Esophagus muscularis mucosa (tissue), 4 donors: ENCODE measurements around the gene ZNF319. TPM values are rescaled to one million over a fixed set of nuclear protein-coding genes. Genes with fewer than 3 reads are reported as not detected.

Experiments used
- DNase-seq: peaks from one replicate; pipeline ENCODE4 v3.0.0-alpha.2; 2017; ENCODE audit errors: extremely low spot score
- H3K27ac ChIP-seq, 4 donors: fragments of 200-600 bp; sonication (generic); replicated peaks in 1 of 4; 1 replicate in 3 of 4; 2 replicates in 1 of 4; pipeline ENCODE4 v1.5.1; 2016 to 2019; ENCODE audit warnings: mild to moderate bottlenecking in 1 of 4
- H3K27me3 ChIP-seq, 4 donors: fragments of 200-600 bp; sonication (generic); one replicate each; pipeline versions ENCODE4 v1.5.1 to v1.6.0; 2016 to 2019
- H3K36me3 ChIP-seq, 4 donors: fragments of 200-600 bp; sonication (generic); one replicate each; pipeline ENCODE4 v1.5.1; 2016 to 2019
- H3K4me1 ChIP-seq, 4 donors: fragments of 200-600 bp; sonication (generic); one replicate each; pipeline ENCODE4 v1.5.1; 2016 to 2019
- H3K4me3 ChIP-seq, 4 donors: fragments of 200-600 bp; sonication (generic); 1 replicate in 2 of 4; 2 replicates in 2 of 4; pipeline ENCODE4 v1.5.1; 2016 to 2019; ENCODE audit warnings: mild to moderate bottlenecking in 4 of 4, moderate library complexity in 1 of 4
- H3K9me3 ChIP-seq, 4 donors: fragments of 200-600 bp; sonication (generic); 1 replicate in 3 of 4; 2 replicates in 1 of 4; pipeline ENCODE4 v1.5.1; 2016 to 2019
- EP300 ChIP-seq: sonication (generic); formaldehyde crosslinking; IDR thresholded peaks from one replicate; pipeline ENCODE4 v1.6.1; 2017; ENCODE audit warnings: antibody characterized with exemption
- POLR2A ChIP-seq: fragments of 450-650 bp; IDR thresholded peaks from one replicate; pipeline ENCODE4 v1.6.1; 2017; ENCODE audit warnings: antibody characterized with exemption, moderate library complexity, mild to moderate bottlenecking, low read depth
- POLR2AphosphoS5 ChIP-seq, 2 donors: sonication (generic); formaldehyde crosslinking; IDR thresholded peaks; one replicate each; pipeline ENCODE4 v1.6.1; 2017; ENCODE audit warnings: antibody characterized with exemption in 2 of 2
- WGBS: methylation state at CpG from one replicate; pipeline ENCODE4 v1.1.5; 2018; 5-methylcytosine and 5-hydroxymethylcytosine counted together
- intact Hi-C: fragments of 100-400 bp; cut with DNase I; formaldehyde crosslinking; loops from one replicate; pipeline ENCODE4 v1.15.1; 2023
- total RNA-seq, 4 donors: library from RNA; depleted of rRNA; stranded (reverse); fragments of >200 nt; gene quantifications; one replicate each; pipeline versions ENCODE4 v1.1.0 to v1.2.1, GENCODE V29; 2016
- TF ChIP-seq, protein P1 (sequence below), 3 experiments: fragments of 200-600 bp in 2 of 3; fragments of 450-650 bp in 1 of 3; sonication (generic) in 2 of 3; IDR thresholded peaks; one replicate each; pipeline ENCODE4 v1.5.1; 2017 to 2019; ENCODE audit warnings: antibody characterized with exemption in 3 of 3, mild to moderate bottlenecking in 2 of 3, moderate library complexity in 1 of 3

ZNF319 gene
- total RNA-seq, 4 donors from 2014 or later = 7.1 to 20.9 (median 12.8) TPM

DNA sequence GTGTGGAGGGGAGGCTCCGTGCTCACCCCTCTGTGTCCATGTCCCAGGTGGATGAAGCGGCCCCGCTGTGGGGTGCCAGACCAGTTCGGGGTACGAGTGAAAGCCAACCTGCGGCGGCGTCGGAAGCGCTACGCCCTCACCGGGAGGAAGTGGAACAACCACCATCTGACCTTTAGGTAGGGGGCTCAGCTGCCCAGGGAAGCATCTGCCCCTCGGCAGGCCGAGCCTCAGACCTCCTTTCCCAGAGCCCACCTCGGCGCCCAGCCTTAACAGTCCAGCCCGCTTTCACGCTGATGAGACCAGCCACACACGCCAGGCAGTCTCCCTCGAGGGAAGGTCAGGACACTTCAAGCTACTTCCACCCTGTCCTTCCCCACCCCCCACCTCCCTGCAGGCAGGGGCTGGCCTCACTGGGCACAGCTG, 37.8 kb upstream of the ZNF319 start:
- no peak for DNase-seq
- Histone ChIP-seq H3K36me3 (peaks cover 0 to 62% (median 56%) of the 10 kb centered on the region in 4 donors), H3K27ac (no peak overlapping the region), H3K27me3 (no peaks in the 10 kb centered on the region), H3K4me1 (peaks cover 12 to 32% (median 19%) of the 10 kb centered on the region in 4 donors), H3K4me3 (no peak overlapping the region), H3K9me3 (no peaks in the 10 kb centered on the region)
- TF ChIP-seq EP300 (no peak), POLR2AphosphoS5 (IDR thresholded peaks at IDR 0.05) (no peak), POLR2A (no peak)
- TF ChIP-seq, protein P1, sequence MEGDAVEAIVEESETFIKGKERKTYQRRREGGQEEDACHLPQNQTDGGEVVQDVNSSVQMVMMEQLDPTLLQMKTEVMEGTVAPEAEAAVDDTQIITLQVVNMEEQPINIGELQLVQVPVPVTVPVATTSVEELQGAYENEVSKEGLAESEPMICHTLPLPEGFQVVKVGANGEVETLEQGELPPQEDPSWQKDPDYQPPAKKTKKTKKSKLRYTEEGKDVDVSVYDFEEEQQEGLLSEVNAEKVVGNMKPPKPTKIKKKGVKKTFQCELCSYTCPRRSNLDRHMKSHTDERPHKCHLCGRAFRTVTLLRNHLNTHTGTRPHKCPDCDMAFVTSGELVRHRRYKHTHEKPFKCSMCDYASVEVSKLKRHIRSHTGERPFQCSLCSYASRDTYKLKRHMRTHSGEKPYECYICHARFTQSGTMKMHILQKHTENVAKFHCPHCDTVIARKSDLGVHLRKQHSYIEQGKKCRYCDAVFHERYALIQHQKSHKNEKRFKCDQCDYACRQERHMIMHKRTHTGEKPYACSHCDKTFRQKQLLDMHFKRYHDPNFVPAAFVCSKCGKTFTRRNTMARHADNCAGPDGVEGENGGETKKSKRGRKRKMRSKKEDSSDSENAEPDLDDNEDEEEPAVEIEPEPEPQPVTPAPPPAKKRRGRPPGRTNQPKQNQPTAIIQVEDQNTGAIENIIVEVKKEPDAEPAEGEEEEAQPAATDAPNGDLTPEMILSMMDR (IDR thresholded peaks at IDR 0.05) = no peak
- 84% methylated on average over 20 of the region's 20 CpGs for WGBS
- intact Hi-C loops = no loop called here

DNA sequence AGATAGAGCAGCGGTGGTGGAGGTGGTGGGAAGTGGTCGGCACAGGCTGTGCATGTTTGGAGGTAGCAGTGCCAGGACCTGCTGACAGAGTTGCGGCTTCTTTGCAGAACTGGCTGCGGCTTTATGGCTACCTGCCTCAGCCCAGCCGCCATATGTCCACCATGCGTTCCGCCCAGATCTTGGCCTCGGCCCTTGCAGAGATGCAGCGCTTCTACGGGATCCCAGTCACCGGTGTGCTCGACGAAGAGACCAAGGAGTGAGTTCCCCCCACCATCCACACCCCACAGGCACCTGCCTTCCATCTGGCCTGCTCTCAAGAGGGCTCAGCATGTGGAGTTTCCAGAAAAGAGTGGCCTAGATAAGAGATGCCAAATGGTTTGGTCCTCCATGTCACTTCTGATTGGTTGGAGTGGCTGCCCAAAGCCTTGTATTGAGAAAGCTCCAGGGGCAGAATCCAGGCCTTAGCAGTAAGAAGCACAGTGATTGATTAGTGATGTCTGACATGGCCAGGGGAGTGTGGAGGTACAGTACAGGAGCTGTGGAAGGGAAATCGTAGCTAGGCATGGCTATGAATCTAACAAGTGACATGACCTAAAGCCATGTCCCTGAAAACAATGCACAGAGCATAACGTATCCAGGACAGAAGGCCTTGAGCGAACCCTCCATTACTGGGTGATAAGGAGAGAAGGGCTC, 37.0 kb upstream of the ZNF319 start:
- Histone ChIP-seq H3K27me3 (no peaks in the 10 kb centered on the region), H3K27ac (no peak overlapping the region), H3K9me3 (no peaks in the 10 kb centered on the region), H3K36me3 (peaks cover 0 to 55% (median 49%) of the 10 kb centered on the region in 4 donors), H3K4me1 (peaks cover 19 to 40% (median 26%) of the 10 kb centered on the region in 4 donors), H3K4me3 (no peak overlapping the region)
- 92% methylated on average over 16 of the region's 16 CpGs for WGBS
- no peak for DNase-seq
- intact Hi-C loops = no loop called here
- no peak for TF ChIP-seq POLR2AphosphoS5 (IDR thresholded peaks at IDR 0.05)
- TF ChIP-seq, protein P1 (IDR thresholded peaks at IDR 0.05) = no peak
- no peak for TF ChIP-seq EP300
- TF ChIP-seq POLR2A = no peak

DNA sequence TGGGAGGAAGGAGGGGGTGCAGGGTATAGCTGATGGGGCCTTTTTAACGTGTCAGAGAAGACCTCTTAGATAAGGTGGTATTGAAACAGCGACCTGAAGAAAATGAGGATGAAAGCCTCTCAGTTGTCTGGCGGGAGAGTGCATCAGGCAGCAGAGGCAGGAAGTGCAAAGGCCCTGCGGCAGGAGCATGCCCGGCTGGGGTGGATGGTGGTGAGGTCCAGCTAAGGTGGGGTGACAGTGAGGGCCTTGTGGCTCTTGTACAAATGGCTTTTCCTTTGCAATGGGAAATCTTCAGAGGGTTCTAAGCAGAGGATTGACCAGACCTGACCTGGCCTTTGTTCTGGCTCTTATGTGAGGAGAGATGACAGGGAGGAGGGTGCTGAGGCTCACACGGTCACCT, 36.5 kb upstream of the ZNF319 start:
- no peak for DNase-seq
- TF ChIP-seq, protein P1 (IDR thresholded peaks at IDR 0.05) = no peak
- TF ChIP-seq POLR2A (no peak), EP300 (no peak), POLR2AphosphoS5 (IDR thresholded peaks at IDR 0.05) (no peak)
- peaks cover 0 to 49% (median 43%) of the 10 kb centered on the region in 4 donors for H3K36me3 ChIP-seq
- no peak overlapping the region for H3K4me3 ChIP-seq
- H3K4me1 ChIP-seq = peaks cover 22 to 45% (median 32%) of the 10 kb centered on the region in 4 donors
- H3K27ac ChIP-seq = no peak overlapping the region
- intact Hi-C loops = no loop called here
- no peaks in the 10 kb centered on the region for H3K9me3 ChIP-seq
- 92% methylated on average over 6 of the region's 6 CpGs for WGBS
- H3K27me3 ChIP-seq = no peaks in the 10 kb centered on the region

DNA sequence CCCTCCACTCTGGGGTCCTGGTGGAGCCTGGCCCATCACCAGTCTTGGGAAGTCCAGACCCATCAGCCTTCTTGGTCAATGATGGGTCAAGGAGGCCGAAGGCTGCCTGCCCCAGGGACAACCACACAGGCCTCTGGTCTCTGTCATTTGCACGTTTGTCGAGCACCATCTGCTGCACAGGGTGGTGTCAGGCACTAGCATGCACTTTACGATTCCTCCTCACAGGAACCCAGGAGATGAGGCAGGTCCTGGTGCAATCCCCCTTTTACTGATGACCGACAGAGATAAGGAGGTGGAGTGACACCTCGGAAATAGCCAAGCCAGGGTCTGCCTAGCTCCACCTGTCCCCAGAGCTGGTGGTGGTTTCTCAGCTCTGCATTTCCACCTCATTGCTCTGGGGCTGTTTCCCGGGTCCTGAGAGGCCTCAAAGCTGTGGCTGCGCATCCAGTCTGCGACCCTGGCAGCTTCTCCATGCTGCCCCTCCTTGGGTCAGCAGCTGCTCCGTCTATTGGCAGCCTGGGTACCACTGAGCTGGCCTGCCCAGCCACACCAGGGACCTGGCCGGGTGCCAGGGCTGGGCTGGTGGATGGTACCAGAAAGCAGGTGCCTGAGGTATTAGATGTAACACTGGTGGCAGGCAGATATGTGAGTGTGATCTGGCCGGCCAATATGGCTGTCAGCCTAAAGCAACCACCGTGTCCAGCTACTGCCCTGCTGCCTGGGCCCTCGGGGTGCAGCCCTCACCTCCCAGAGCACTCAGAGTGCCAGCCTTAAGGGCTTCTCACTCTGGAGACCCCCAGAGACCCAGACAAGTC, 35.1 kb upstream of the ZNF319 start:
- 93% methylated on average over 5 of the region's 14 CpGs for WGBS
- TF ChIP-seq, protein P1 (IDR thresholded peaks at IDR 0.05) = no peak
- no peak for TF ChIP-seq POLR2A
- TF ChIP-seq POLR2AphosphoS5 (IDR thresholded peaks at IDR 0.05) = no peak
- no peak for TF ChIP-seq EP300
- no peaks in the 10 kb centered on the region for H3K27me3 ChIP-seq
- intact Hi-C loops = no loop called here
- no peak for DNase-seq
- peaks cover 31 to 59% (median 45%) of the 10 kb centered on the region in 4 donors for H3K4me1 ChIP-seq
- no peaks in the 10 kb centered on the region for H3K9me3 ChIP-seq
- no peak overlapping the region for H3K27ac ChIP-seq
- H3K4me3 ChIP-seq = no peak overlapping the region
- peaks cover 0 to 35% (median 30%) of the 10 kb centered on the region in 4 donors for H3K36me3 ChIP-seq
